SJSA1 (cell line): ENCODE data around the gene AGK. TPM values are rescaled to one million over a fixed set of nuclear protein-coding genes. Genes with fewer than 3 reads are reported as not detected.

Experiments
- DNase-seq, 2 experiments: peaks; one replicate each; pipeline ENCODE4 v3.0.0-alpha.2; 2015 to 2020; ENCODE audit warnings: low spot score in 2 of 2, low read depth in 1 of 2
- H3K27ac ChIP-seq: fragments of 250-450 bp; sonication (Bioruptor Pico); 2 replicates; pipeline ENCODE4 v1.5.1; 2020; ENCODE audit warnings: mild to moderate bottlenecking, moderate library complexity
- H3K27me3 ChIP-seq: fragments of 250-450 bp; sonication (Bioruptor Pico); replicated peaks from 2 replicates; pipeline ENCODE4 v1.5.1; 2020; ENCODE audit warnings: mild to moderate bottlenecking, moderate library complexity
- H3K36me3 ChIP-seq: fragments of 250-450 bp; sonication (Bioruptor Pico); 2 replicates; pipeline ENCODE4 v1.5.1; 2020; ENCODE audit warnings: mild to moderate bottlenecking
- H3K4me1 ChIP-seq: fragments of 250-450 bp; sonication (Bioruptor Pico); replicated peaks from 2 replicates; pipeline ENCODE4 v1.6.1; 2021; ENCODE audit warnings: mild to moderate bottlenecking
- H3K4me3 ChIP-seq: fragments of 250-450 bp; sonication (Bioruptor Pico); 2 replicates; pipeline ENCODE4 v1.5.1; 2020; ENCODE audit warnings: mild to moderate bottlenecking
- H3K9me3 ChIP-seq: fragments of 250-450 bp; sonication (Bioruptor Pico); replicated peaks from 2 replicates; pipeline ENCODE4 v1.5.1; 2020; ENCODE audit warnings: mild to moderate bottlenecking
- total RNA-seq: library from RNA; depleted of rRNA; stranded (reverse); fragments of >200 nt; shearing (Covaris generic); gene quantifications from 2 replicates; pipeline ENCODE4 v1.2.3, GENCODE V29; 2014; rRNA removed

Gene AGK, protein sequence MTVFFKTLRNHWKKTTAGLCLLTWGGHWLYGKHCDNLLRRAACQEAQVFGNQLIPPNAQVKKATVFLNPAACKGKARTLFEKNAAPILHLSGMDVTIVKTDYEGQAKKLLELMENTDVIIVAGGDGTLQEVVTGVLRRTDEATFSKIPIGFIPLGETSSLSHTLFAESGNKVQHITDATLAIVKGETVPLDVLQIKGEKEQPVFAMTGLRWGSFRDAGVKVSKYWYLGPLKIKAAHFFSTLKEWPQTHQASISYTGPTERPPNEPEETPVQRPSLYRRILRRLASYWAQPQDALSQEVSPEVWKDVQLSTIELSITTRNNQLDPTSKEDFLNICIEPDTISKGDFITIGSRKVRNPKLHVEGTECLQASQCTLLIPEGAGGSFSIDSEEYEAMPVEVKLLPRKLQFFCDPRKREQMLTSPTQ
- 54.2 and 77.9 TPM in 2 replicates for total RNA-seq

DNA sequence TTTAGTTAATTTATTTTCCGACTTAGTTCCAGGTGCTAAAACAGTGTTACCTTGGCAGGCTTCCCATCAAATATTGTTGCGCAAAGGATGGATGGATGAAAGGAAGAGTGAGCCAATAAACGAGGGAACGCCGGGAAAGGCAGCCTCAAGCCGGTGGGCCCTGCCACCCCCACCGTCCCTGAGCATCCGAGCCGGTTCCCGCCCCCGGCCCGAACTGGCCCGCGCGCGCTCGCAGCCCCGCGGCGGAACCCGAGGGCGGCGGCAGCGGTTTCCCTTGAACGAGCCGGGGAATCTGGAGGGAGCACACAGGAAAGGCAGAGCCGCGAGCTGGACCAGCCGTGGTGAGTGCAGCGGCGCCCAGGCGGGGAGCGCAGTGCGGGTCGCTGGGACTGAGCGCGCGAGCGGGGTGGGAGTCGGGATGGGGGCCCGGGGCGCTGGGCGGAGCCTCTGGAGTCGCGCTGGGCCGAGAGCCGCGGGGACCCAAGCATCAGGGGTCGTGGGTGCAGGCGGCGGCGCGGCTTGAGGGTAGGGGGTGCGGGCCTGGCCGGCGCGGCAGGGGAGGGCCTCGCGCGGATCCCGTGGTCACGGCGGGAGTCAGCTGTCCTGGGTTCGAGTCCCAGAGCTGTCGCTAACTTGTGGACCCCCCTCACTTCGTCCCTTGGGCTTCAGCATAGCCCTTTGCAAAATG, at the start of gene AGK:
AGK (plus strand) TSS at position 317 of the 688 bp plus-strand sequence. CDS start 4,057 bp downstream, outside the sequence.
- no peaks in the 10 kb centered on the region for H3K9me3 ChIP-seq
- peak within 1 kb of the TSS; percentile 91 for H3K4me3 ChIP-seq
- peaks cover 13% of the 10 kb centered on the region for H3K36me3 ChIP-seq
- DNase-seq = peak; percentile 61 to 79
- H3K4me1 ChIP-seq = peaks cover 7% of the 10 kb centered on the region
- H3K27ac ChIP-seq = peak within 1 kb of the TSS; percentile 51
- no peaks in the 10 kb centered on the region for H3K27me3 ChIP-seq

DNA sequence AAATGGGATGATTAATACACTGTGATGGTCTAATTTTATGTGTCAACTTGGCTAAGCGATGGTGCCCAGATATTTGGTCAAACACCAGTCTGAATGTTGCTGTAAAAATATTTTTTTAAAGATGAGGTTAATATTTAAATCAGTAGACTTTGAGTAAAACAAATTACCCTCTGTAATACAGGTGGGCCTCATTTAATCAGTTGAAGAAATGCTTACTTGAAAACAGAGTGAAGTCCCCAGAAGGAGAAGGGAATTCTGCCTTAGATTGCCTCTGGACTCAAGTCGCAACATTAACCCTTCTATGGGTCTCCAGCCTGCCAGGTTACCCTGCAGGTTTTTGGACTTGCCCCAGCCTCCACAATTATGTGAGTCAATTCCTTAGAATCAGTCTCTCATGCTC, 49.8 kb upstream of the AGK start:
- DNase-seq = no peak
- H3K4me3 ChIP-seq = no peak overlapping the region
- H3K4me1 ChIP-seq = no peaks in the 10 kb centered on the region
- H3K36me3 ChIP-seq = no peaks in the 10 kb centered on the region
- no peaks in the 10 kb centered on the region for H3K9me3 ChIP-seq
- no peak overlapping the region for H3K27ac ChIP-seq
- no peaks in the 10 kb centered on the region; the same call in 1 of the 2 replicates for H3K27me3 ChIP-seq

GRCh38 chr7:141511316-141511675, 39.9 kb upstream of the AGK start:
- no peak for DNase-seq
- no peaks in the 10 kb centered on the region for H3K4me1 ChIP-seq
- H3K27ac ChIP-seq = no peak overlapping the region
- H3K27me3 ChIP-seq = no peaks in the 10 kb centered on the region
- no peaks in the 10 kb centered on the region for H3K9me3 ChIP-seq
- no peak overlapping the region for H3K4me3 ChIP-seq
- no peaks in the 10 kb centered on the region for H3K36me3 ChIP-seq

DNA sequence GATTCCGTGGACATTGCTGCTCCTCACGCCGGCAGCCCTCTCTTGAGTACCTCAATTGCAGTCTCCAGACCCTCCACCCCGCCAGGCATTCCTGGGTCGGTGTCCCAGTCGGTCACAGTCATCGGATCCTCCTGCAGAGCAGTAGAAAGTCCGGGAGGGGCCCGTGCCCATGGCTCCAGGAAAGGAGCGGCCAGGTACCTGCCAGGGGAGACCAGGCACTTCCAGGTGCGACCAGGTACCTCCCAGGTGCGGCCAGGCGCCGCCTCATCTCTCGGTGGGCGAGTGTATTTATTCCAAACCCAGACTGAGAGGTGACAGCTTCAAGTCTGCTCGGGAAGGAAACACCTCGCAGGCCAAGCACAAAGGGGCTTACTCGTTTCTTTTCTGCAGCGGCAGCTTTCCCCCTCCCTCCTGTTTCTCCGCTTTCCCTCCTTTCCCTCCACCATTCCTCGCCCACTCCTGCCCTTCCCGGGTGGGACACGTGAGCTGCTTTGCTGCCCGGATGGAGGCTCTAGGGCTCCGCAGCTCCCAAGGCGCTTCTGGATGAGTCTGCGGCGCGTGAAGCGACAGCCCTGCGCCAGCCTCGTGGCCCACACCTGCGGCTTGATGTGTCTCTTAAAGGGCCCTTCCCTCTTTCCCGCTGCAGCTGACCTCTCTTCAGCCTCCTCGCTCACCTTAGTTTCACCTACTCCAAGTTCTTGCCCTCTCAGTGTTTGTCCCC, 39.4 kb upstream of the AGK start:
- no peaks in the 10 kb centered on the region for H3K27me3 ChIP-seq
- no peak overlapping the region for H3K4me3 ChIP-seq
- no peak for DNase-seq
- H3K27ac ChIP-seq = no peak overlapping the region
- H3K9me3 ChIP-seq = no peaks in the 10 kb centered on the region
- no peaks in the 10 kb centered on the region for H3K36me3 ChIP-seq
- H3K4me1 ChIP-seq = no peaks in the 10 kb centered on the region

DNA sequence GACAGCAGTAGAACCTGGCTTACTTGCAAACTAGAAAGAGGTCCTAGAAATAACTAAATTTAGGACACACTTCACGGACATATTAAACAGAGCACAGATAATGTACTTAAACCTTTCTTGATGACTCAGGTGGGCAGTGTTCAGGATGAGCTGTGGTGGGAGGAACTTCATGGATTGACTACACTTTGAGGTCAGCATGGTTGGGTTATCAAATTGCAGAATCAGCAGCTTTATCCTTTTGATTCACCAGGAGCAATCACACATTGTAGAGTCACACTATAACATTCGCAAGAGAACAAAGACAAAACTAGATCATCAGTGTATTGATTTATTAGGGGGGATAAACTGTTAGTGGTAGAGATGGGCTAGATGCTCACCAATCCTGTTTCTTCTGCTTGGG, 38.6 kb upstream of the AGK start:
- H3K4me1 ChIP-seq = no peaks in the 10 kb centered on the region
- DNase-seq = no peak
- H3K9me3 ChIP-seq = no peaks in the 10 kb centered on the region
- H3K27ac ChIP-seq = no peak overlapping the region
- no peaks in the 10 kb centered on the region for H3K27me3 ChIP-seq
- no peaks in the 10 kb centered on the region for H3K36me3 ChIP-seq
- no peak overlapping the region for H3K4me3 ChIP-seq

DNA sequence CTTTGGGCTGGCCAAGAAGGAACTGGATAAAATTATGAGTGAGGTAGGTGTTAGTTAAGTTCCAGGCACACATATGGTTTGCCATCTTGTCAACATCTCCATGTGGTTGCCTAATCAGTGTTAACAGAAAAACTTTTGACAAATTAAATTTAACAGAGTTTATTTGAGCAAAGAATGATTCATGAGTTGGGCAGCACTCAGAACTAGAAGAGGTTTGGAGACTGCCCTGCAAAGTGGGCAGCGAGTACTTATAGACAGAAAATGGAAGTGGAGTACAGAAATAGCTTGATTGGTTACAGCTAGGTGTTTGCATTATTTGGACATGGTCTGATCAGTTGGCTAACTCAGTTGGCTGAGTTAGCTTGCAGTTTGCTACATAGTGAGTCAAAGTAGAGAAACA, 37.5 kb upstream of the AGK start:
- no peak overlapping the region for H3K27ac ChIP-seq
- no peaks in the 10 kb centered on the region for H3K9me3 ChIP-seq
- DNase-seq = no peak
- H3K36me3 ChIP-seq = no peaks in the 10 kb centered on the region
- H3K4me1 ChIP-seq = no peaks in the 10 kb centered on the region
- H3K4me3 ChIP-seq = no peak overlapping the region
- no peaks in the 10 kb centered on the region for H3K27me3 ChIP-seq

GRCh38 chr7:141515941-141516340, 35.3 kb upstream of the AGK start:
- no peak for DNase-seq
- no peaks in the 10 kb centered on the region for H3K36me3 ChIP-seq
- no peak overlapping the region for H3K27ac ChIP-seq
- no peaks in the 10 kb centered on the region for H3K4me1 ChIP-seq
- H3K9me3 ChIP-seq = no peaks in the 10 kb centered on the region
- no peak overlapping the region for H3K4me3 ChIP-seq
- H3K27me3 ChIP-seq = no peaks in the 10 kb centered on the region

GRCh38 chr7:141519623-141520022, 31.6 kb upstream of the AGK start:
- no peaks in the 10 kb centered on the region for H3K36me3 ChIP-seq

GRCh38 chr7:141522657-141523342, 28.4 kb upstream of the AGK start:
- 0 out of 2 replicates have a peak, but pooled peaks cover 5% of the 10 kb centered on the region for H3K27me3 ChIP-seq
- no peaks in the 10 kb centered on the region for H3K4me1 ChIP-seq
- H3K4me3 ChIP-seq = no peak overlapping the region
- no peak for DNase-seq
- no peaks in the 10 kb centered on the region for H3K9me3 ChIP-seq
- H3K27ac ChIP-seq = no peak overlapping the region
- no peaks in the 10 kb centered on the region for H3K36me3 ChIP-seq

More at GRCh38 chr7:141519623-141520022, 31.6 kb upstream of the AGK start:
- DNase-seq = no peak
- Histone ChIP-seq H3K9me3 (no peaks in the 10 kb centered on the region), H3K4me1 (no peaks in the 10 kb centered on the region), H3K4me3 (no peak overlapping the region), H3K27ac (no peak overlapping the region), H3K27me3 (no peaks in the 10 kb centered on the region)

DNA sequence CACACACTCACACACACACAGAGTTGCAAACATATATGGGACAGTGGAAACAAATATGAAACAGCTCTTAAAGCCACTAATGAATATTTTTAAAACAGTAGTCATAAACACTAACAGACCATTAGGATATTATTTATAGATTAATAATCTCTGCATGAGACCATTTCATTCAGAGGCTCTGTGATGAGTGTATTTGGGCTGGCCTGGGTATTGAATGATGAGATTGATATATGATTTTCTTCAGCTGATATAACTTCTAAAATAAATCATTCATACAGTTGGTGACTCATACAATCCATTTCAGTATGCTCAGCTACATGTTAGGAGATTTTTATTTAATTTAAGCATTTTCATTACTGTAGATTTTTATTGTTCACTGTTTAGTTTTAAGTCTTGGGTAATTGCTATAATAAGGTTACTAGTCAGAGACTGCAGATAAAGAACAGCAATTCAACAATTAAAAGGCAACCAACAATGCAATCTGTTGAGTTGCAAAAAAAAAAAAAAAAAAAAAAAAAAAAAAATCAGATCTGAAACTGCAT, 25.2 kb upstream of the AGK start:
- no peak for DNase-seq
- Histone ChIP-seq H3K27ac (no peak overlapping the region), H3K36me3 (no peaks in the 10 kb centered on the region), H3K9me3 (no peaks in the 10 kb centered on the region), H3K4me3 (no peak overlapping the region), H3K4me1 (no peaks in the 10 kb centered on the region), H3K27me3 (0 out of 2 replicates have a peak, but pooled peaks cover 8% of the 10 kb centered on the region)

GRCh38 chr7:141527076-141527475, 24.1 kb upstream of the AGK start:
- Histone ChIP-seq H3K27me3 (0 out of 2 replicates have a peak, but pooled peaks cover 8% of the 10 kb centered on the region), H3K4me1 (no peaks in the 10 kb centered on the region), H3K36me3 (no peaks in the 10 kb centered on the region), H3K27ac (no peak overlapping the region), H3K4me3 (no peak overlapping the region), H3K9me3 (no peaks in the 10 kb centered on the region)
- no peak for DNase-seq

GRCh38 chr7:141528399-141528798, 22.8 kb upstream of the AGK start:
- H3K9me3 ChIP-seq = no peaks in the 10 kb centered on the region
- DNase-seq = no peak
- H3K27ac ChIP-seq = no peak overlapping the region
- 0 out of 2 replicates have a peak, but pooled peaks cover 8% of the 10 kb centered on the region for H3K27me3 ChIP-seq
- H3K36me3 ChIP-seq = no peaks in the 10 kb centered on the region
- H3K4me3 ChIP-seq = no peak overlapping the region
- H3K4me1 ChIP-seq = no peaks in the 10 kb centered on the region
